HCT116 (cell line): ENCODE results near the gene NCOA5. TPM values are rescaled to one million over a fixed set of nuclear protein-coding genes. Genes with fewer than 3 reads are reported as not detected.

Source experiments
- ATAC-seq: fragments of 200-7000 bp; cut with Tn5 transposase; 2 replicates; pipeline ENCODE4 v1.9.1; 2020; ENCODE audit warnings: mild to moderate bottlenecking, moderate library complexity
- BruUV-seq: library from RNA; stranded (reverse); fragments of 400-500 nt; replicated peaks from 2 replicates; lab custom pipeline; 2021; lab: Mats Ljungman, UMichigan
- CTCF ChIA-PET: fragments of 300-600 bp; sonication (Branson Sonifier 250); formaldehyde crosslinking; loops from one replicate; lab custom pipeline; 2021; ENCODE audit warnings: antibody characterized with exemption; lab: Charles Lee
- POLR2A ChIA-PET: fragments of 300-600, 350-600 bp; sonication (Branson Sonifier 250); formaldehyde crosslinking; loops from one replicate; lab custom pipeline; 2021; ENCODE audit warnings: antibody characterized with exemption; lab: Charles Lee
- RAD21 ChIA-PET, 2 experiments: fragments of 300-600 bp; sonication (Branson Sonifier 250); formaldehyde crosslinking; loops; one replicate each; lab custom pipeline; 2023; ENCODE audit warnings: low total read pairs in 2 of 2; ENCODE audit not compliant: uncharacterized antibody in 2 of 2, unreplicated experiment in 2 of 2, low non-redundant PET in 1 of 2; lab: Charles Lee
- DNase-seq: peaks from one replicate; pipeline ENCODE4 v3.0.0-alpha.2; 2010; ENCODE audit warnings: low read depth, low spot score
- H2AFZ ChIP-seq: fragments of 200-600 bp; shearing (Covaris generic), sonication (generic); 2 replicates; pipeline ENCODE4 v1.6.1; 2017; ENCODE audit warnings: low read depth, mixed run types, mixed read lengths, antibody characterized with exemption, low read length; ENCODE audit not compliant: poor library complexity, severe bottlenecking
- H3K27ac ChIP-seq: 2 replicates; pipeline ENCODE4 v1.5.1; 2012; ENCODE audit warnings: low read depth, low read length
- H3K27me3 ChIP-seq: fragments of 200-600 bp; sonication (generic); 2 replicates; pipeline ENCODE4 v1.6.1; 2016; ENCODE audit warnings: mixed run types, low read length, mixed read lengths; ENCODE audit not compliant: insufficient read depth
- H3K36me3 ChIP-seq, 2 experiments: fragments of 200-500 bp in 1 of 2; fragments of 200-600 bp in 1 of 2; sonication (Bioruptor generic) in 1 of 2; sonication (generic) in 1 of 2; 2 replicates each; pipeline versions ENCODE4 v1.5.1 to v1.6.1; 2014 to 2016; ENCODE audit warnings: low read length in 2 of 2, inconsistent platforms in 1 of 2, mixed read lengths in 1 of 2, mixed run types in 1 of 2; ENCODE audit not compliant: insufficient read depth in 2 of 2, control insufficient read depth in 1 of 2
- H3K4me1 ChIP-seq, 2 experiments: fragments of 200-600 bp in 1 of 2; sonication (generic) in 1 of 2; 2 replicates each; pipeline versions ENCODE4 v1.5.1 to v1.6.1; 2012 to 2017; ENCODE audit warnings: low read length in 2 of 2, inconsistent platforms in 1 of 2, mild to moderate bottlenecking in 1 of 2, mixed read lengths in 1 of 2, mixed run types in 1 of 2, moderate library complexity in 1 of 2; ENCODE audit not compliant: insufficient read depth in 2 of 2, control insufficient read depth in 1 of 2
- H3K4me2 ChIP-seq: fragments of 200-600 bp; sonication (generic); 2 replicates; pipeline ENCODE4 v1.6.1; 2017; ENCODE audit warnings: mixed run types, low read length, mixed read lengths
- H3K4me3 ChIP-seq, 2 experiments: fragments of 200-600 bp in 1 of 2; sonication (generic) in 1 of 2; replicated peaks in 1 of 2; 2 replicates each; pipeline ENCODE4 v1.5.1; 2011 to 2016; ENCODE audit warnings: low read length in 2 of 2, control low read depth in 1 of 2, low read depth in 1 of 2, mild to moderate bottlenecking in 1 of 2, mixed read lengths in 1 of 2, mixed run types in 1 of 2
- H3K79me2 ChIP-seq: fragments of 200-600 bp; sonication (generic); 2 replicates; pipeline ENCODE4 v1.6.1; 2017; ENCODE audit warnings: mild to moderate bottlenecking, mixed run types, low read length, moderate library complexity, mixed read lengths; ENCODE audit not compliant: insufficient read depth
- H3K9ac ChIP-seq: fragments of 200-600 bp; sonication (generic); 2 replicates; pipeline ENCODE4 v1.6.1; 2016; ENCODE audit warnings: low read length, mixed read lengths
- H3K9me2 ChIP-seq: fragments of 200-600 bp; sonication (generic), shearing (Covaris generic); 2 replicates; pipeline ENCODE4 v1.6.1; 2017; ENCODE audit warnings: mixed run types, mild to moderate bottlenecking, moderate library complexity; ENCODE audit not compliant: insufficient read depth
- H3K9me3 ChIP-seq, 2 experiments: fragments of 200-500 bp in 1 of 2; fragments of 200-600 bp in 1 of 2; sonication (Bioruptor generic) in 1 of 2; sonication (generic) in 1 of 2; 2 replicates each; pipeline ENCODE4 v1.6.1; 2014 to 2017; ENCODE audit warnings: low read length in 2 of 2, mixed read lengths in 2 of 2, inconsistent platforms in 1 of 2, low read depth in 1 of 2, mild to moderate bottlenecking in 1 of 2, mixed run types in 1 of 2, moderate library complexity in 1 of 2; ENCODE audit not compliant: control insufficient read depth in 1 of 2, insufficient read depth in 1 of 2
- H4K20me1 ChIP-seq: fragments of 200-600 bp; sonication (generic), shearing (Covaris generic); 2 replicates; pipeline ENCODE4 v1.6.1; 2017; ENCODE audit warnings: mixed run types, mild to moderate bottlenecking, moderate library complexity; ENCODE audit not compliant: insufficient read depth
- CBX3 ChIP-seq: IDR thresholded peaks from 2 replicates; pipeline ENCODE4 v1.6.1; 2012; ENCODE audit warnings: low read depth
- CTCF ChIP-seq, 3 experiments: fragments of 200-600 bp in 1 of 3; sonication (generic) in 1 of 3; IDR thresholded peaks in 2 of 3; conservative IDR thresholded peaks in 1 of 3; 2 replicates each; pipeline ENCODE4 v1.5.1; 2012 to 2017; ENCODE audit warnings: low read depth in 2 of 3, low read length in 2 of 3, antibody characterized with exemption in 1 of 3, borderline replicate concordance in 1 of 3, control low read depth in 1 of 3, mild to moderate bottlenecking in 1 of 3, mixed read lengths in 1 of 3, mixed run types in 1 of 3, moderate library complexity in 1 of 3; ENCODE audit not compliant: insufficient read depth in 1 of 3
- EGR1 ChIP-seq: IDR thresholded peaks from 2 replicates; pipeline ENCODE4 v1.6.1; 2012; ENCODE audit warnings: low read depth
- ELF1 ChIP-seq: IDR thresholded peaks from 2 replicates; pipeline ENCODE4 v1.6.1; 2012; ENCODE audit warnings: low read depth, borderline replicate concordance
- EZH2 ChIP-seq: fragments of 200-600 bp; sonication (generic); IDR thresholded peaks from 2 replicates; pipeline ENCODE4 v1.6.1; 2017; ENCODE audit warnings: antibody characterized with exemption, mixed run types
- FOSL1 ChIP-seq: IDR thresholded peaks from 2 replicates; pipeline ENCODE4 v1.6.1; 2012; ENCODE audit warnings: low read depth
- JUND ChIP-seq: IDR thresholded peaks from 2 replicates; pipeline ENCODE4 v1.6.1; 2012
- MAX ChIP-seq: IDR thresholded peaks from 2 replicates; pipeline ENCODE4 v1.6.1; 2012
- POLR2A ChIP-seq: IDR thresholded peaks from 2 replicates; pipeline ENCODE4 v1.7.0; 2011; ENCODE audit warnings: borderline replicate concordance; ENCODE audit not compliant: insufficient read depth, insufficient read length; ENCODE audit errors: extremely low read depth
- REST ChIP-seq: IDR thresholded peaks from 2 replicates; pipeline ENCODE4 v1.6.1; 2012; ENCODE audit warnings: low read depth
- SIN3A ChIP-seq: IDR thresholded peaks from 2 replicates; pipeline ENCODE4 v1.6.1; 2012; ENCODE audit warnings: low read depth
- TCF7L2 ChIP-seq: IDR thresholded peaks from 2 replicates; pipeline ENCODE4 v1.7.0; 2011; ENCODE audit warnings: borderline replicate concordance, inconsistent platforms; ENCODE audit not compliant: insufficient read depth, insufficient read length; ENCODE audit errors: extremely low read depth
- YY1 ChIP-seq: IDR thresholded peaks from 2 replicates; pipeline ENCODE4 v1.6.1; 2011; ENCODE audit warnings: low read length, low read depth, moderate library complexity, mild to moderate bottlenecking; ENCODE audit not compliant: insufficient replicate concordance; ENCODE audit errors: extremely low read depth
- ZFX ChIP-seq: fragments of 450-650 bp; IDR thresholded peaks from 2 replicates; pipeline ENCODE4 v1.6.1; 2017
- ZNF274 ChIP-seq: fragments of 200-500 bp; sonication (Bioruptor generic); IDR thresholded peaks from 2 replicates; pipeline ENCODE4 v1.6.1; 2014; ENCODE audit warnings: mild to moderate bottlenecking, low read depth, low read length, inconsistent platforms
- intact Hi-C: fragments of 100-400 bp; cut with micrococcal nuclease; formaldehyde crosslinking; loops from 2 replicates; pipeline ENCODE4 v1.10.0; 2022
- total RNA-seq: library from RNA; stranded (reverse); gene quantifications from one replicate; pipeline ENCODE4 v1.2.1, GENCODE V29; 2021; ENCODE audit not compliant: unreplicated experiment
- TF ChIP-seq, protein P1 (sequence below): IDR thresholded peaks from 2 replicates; pipeline ENCODE4 v1.6.1; 2012

NCOA5 gene
- total RNA-seq, 1 experiment from 2014 or later: 31.6 TPM

GRCh38 chr20:46126440-46127056 lies 36.8 kb upstream of the NCOA5 start:
- CTCF ChIA-PET: interaction anchor here (0.6 to 2.2 kb wide), 2 partner anchors 102 to 139 kb away, joined by 3 to 4 read pairs; no protein-coding TSS in a partner anchor
- no peak for ATAC-seq
- no peaks in the 10 kb centered on the region for H4K20me1 ChIP-seq
- no peak for TF ChIP-seq REST
- TF ChIP-seq ZNF274: no peak
- TF ChIP-seq, protein P1, sequence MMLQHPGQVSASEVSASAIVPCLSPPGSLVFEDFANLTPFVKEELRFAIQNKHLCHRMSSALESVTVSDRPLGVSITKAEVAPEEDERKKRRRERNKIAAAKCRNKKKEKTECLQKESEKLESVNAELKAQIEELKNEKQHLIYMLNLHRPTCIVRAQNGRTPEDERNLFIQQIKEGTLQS: no peak
- no peak for TF ChIP-seq POLR2A
- no peak for TF ChIP-seq CTCF (IDR thresholded peaks at IDR 0.05 in 2 of 3, conservative IDR thresholded peaks at IDR 0.05 in 1 of 3; ENCODE audit: borderline replicate concordance in 1 of 3, insufficient read depth in 1 of 3, low read depth in 2 of 3, low read length in 2 of 3)
- TF ChIP-seq EZH2: no peak
- TF ChIP-seq ZFX: no peak
- TF ChIP-seq EGR1: no peak
- TF ChIP-seq FOSL1: no peak
- TF ChIP-seq JUND: no peak
- no peak for TF ChIP-seq ELF1
- TF ChIP-seq CBX3: no peak
- TF ChIP-seq SIN3A: no peak
- no peak for TF ChIP-seq TCF7L2
- no peak for TF ChIP-seq YY1
- no peak for TF ChIP-seq MAX
- TF ChIP-seq, all 23 proteins: peak for 0
- Histone ChIP-seq H3K4me3 (no peak overlapping the region), H3K27me3 (0 out of 2 replicates have a peak, but pooled peaks cover 7% of the 10 kb centered on the region), H3K9me2 (no peaks in the 10 kb centered on the region), H3K9ac (no peak overlapping the region), H3K4me2 (no peak overlapping the region), H3K79me2 (no peaks in the 10 kb centered on the region), H2AFZ (no peak overlapping the region), H3K36me3 (peaks cover 3 to 18% of the 10 kb centered on the region in 2 experiments; a peak in 2 of 4 replicates), H3K9me3 (no peaks in the 10 kb centered on the region), H3K27ac (no peak overlapping the region), H3K4me1 (no peaks in the 10 kb centered on the region; a peak in 1 of 4 replicates)
- ChIA-PET RAD21 (no interaction called here), POLR2A (no interaction called here)
- no TSS peak for BruUV-seq
- DNase-seq: no peak
- intact Hi-C loops: no loop called here
